MM.1S (cell line): ENCODE measurements around the gene XPO5.

Experiments used
- DNase-seq: peaks from one replicate; pipeline ENCODE4 v3.0.0-alpha.2; 2015
- H2AFZ ChIP-seq: fragments of 300-600 bp; sonication (generic); 2 replicates; pipeline ENCODE4 v1.6.0; 2016; ENCODE audit warnings: antibody characterized with exemption, low read length
- H3F3A ChIP-seq: fragments of 300-600 bp; sonication (generic); 2 replicates; pipeline ENCODE4 v1.6.1; 2016; ENCODE audit warnings: mild to moderate bottlenecking, antibody characterized with exemption, low read length, moderate library complexity, mixed read lengths; ENCODE audit not compliant: insufficient read depth
- H3K27ac ChIP-seq: fragments of 300-600 bp; sonication (generic); 2 replicates; pipeline ENCODE4 v1.5.1; 2016; ENCODE audit warnings: mild to moderate bottlenecking, low read length
- H3K27me3 ChIP-seq: fragments of 300-600 bp; sonication (generic); replicated peaks from 2 replicates; pipeline ENCODE4 v1.6.0; 2016; ENCODE audit warnings: low read length; ENCODE audit not compliant: insufficient read depth
- H3K36me3 ChIP-seq: fragments of 300-600 bp; sonication (generic); replicated peaks from 2 replicates; pipeline ENCODE4 v1.6.1; 2016; ENCODE audit warnings: mild to moderate bottlenecking, low read length, mixed read lengths; ENCODE audit not compliant: insufficient read depth
- H3K4me1 ChIP-seq: fragments of 300-600 bp; sonication (generic); 2 replicates; pipeline ENCODE4 v1.6.1; 2016; ENCODE audit warnings: low read length, mixed read lengths
- H3K4me2 ChIP-seq: fragments of 300-600 bp; sonication (generic); 2 replicates; pipeline ENCODE4 v1.6.0; 2016; ENCODE audit warnings: low read depth, low read length
- H3K4me3 ChIP-seq: fragments of 300-600 bp; sonication (generic); 2 replicates; pipeline ENCODE4 v1.5.1; 2016; ENCODE audit warnings: low read length, mixed read lengths
- H3K79me2 ChIP-seq: fragments of 300-600 bp; sonication (generic); 2 replicates; pipeline ENCODE4 v1.6.1; 2016; ENCODE audit warnings: mixed run types, low read length, mixed read lengths
- H3K9ac ChIP-seq: fragments of 300-600 bp; sonication (generic); 2 replicates; pipeline ENCODE4 v1.6.1; 2016; ENCODE audit warnings: low read length, mixed read lengths
- H3K9me2 ChIP-seq: fragments of 300-600 bp; sonication (generic); replicated peaks from 2 replicates; pipeline ENCODE4 v1.6.1; 2016; ENCODE audit warnings: mild to moderate bottlenecking, low read length, mixed read lengths; ENCODE audit not compliant: insufficient read depth
- H3K9me3 ChIP-seq: fragments of 300-600 bp; sonication (generic); replicated peaks from 2 replicates; pipeline ENCODE4 v1.6.1; 2016; ENCODE audit warnings: mild to moderate bottlenecking, low read length, mixed read lengths; ENCODE audit not compliant: insufficient read depth
- H4K20me1 ChIP-seq: fragments of 300-600 bp; sonication (generic); 2 replicates; pipeline ENCODE4 v1.6.1; 2016; ENCODE audit warnings: mild to moderate bottlenecking, low read length, moderate library complexity, mixed read lengths; ENCODE audit not compliant: insufficient read depth
- CTCF ChIP-seq: fragments of 300-600 bp; sonication (generic); IDR thresholded peaks from 2 replicates; pipeline ENCODE4 v1.5.1; 2016; ENCODE audit warnings: antibody characterized with exemption, low read length, mixed read lengths
- EZH2 ChIP-seq: fragments of 300-600 bp; sonication (generic); optimal IDR thresholded peaks from 2 replicates; pipeline ENCODE3; 2017; ENCODE audit warnings: low read depth, mild to moderate bottlenecking, antibody characterized with exemption, low read length, mixed read lengths
- EZH2phosphoT487 ChIP-seq: fragments of 300-600 bp; sonication (generic); IDR thresholded peaks from 2 replicates; pipeline ENCODE4 v1.6.1; 2018; ENCODE audit warnings: antibody characterized with exemption, low read length

XPO5 gene

GRCh38 chr6:43503443-43503842, 72.4 kb downstream of the XPO5 start:
- no peak for DNase-seq
- Histone ChIP-seq H2AFZ (no peak overlapping the region), H3K4me3 (no peak overlapping the region), H3K79me2 (no peaks in the 10 kb centered on the region), H3K4me1 (no peaks in the 10 kb centered on the region), H3K27ac (no peak overlapping the region), H3K9ac (no peak overlapping the region), H3K4me2 (no peak overlapping the region), H4K20me1 (no peaks in the 10 kb centered on the region), H3K9me2 (no peaks in the 10 kb centered on the region), H3K9me3 (no peaks in the 10 kb centered on the region), H3F3A (no peaks in the 10 kb centered on the region), H3K36me3 (0 out of 2 replicates have a peak, but pooled peaks cover 3% of the 10 kb centered on the region), H3K27me3 (no peaks in the 10 kb centered on the region)
- TF ChIP-seq EZH2phosphoT487 (no peak), EZH2 (no peak), CTCF (no peak)

DNA sequence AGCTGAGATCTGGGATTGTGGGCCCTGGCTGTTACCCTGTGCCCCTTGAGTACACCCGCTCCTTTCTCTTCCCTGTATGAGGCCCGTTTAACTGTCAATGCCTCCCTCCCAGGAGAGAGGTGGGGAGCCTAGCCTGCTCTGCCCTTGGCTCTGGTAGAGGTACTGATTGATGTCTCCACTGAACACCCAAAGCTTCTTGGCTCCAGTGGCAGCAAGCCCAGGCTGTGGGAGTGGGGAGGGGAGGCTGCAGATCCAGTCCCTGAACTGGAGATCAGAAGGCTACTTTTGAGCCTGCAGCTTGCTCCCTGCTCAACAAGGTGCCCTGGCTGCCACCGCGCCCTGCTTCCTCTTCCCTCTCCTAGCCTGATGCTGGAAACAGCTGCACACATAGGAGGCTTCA, 73.2 kb downstream of the XPO5 start:
- H3F3A ChIP-seq, result no peaks in the 10 kb centered on the region
- H2AFZ ChIP-seq, result no peak overlapping the region
- H3K9me2 ChIP-seq, result no peaks in the 10 kb centered on the region
- H3K4me1 ChIP-seq, result no peaks in the 10 kb centered on the region
- H3K36me3 ChIP-seq, result 0 out of 2 replicates have a peak, but pooled peaks cover 3% of the 10 kb centered on the region
- H3K4me3 ChIP-seq, result no peak overlapping the region
- no peaks in the 10 kb centered on the region for H3K9me3 ChIP-seq
- DNase-seq, result no peak
- no peak overlapping the region for H3K4me2 ChIP-seq
- H3K79me2 ChIP-seq, result no peaks in the 10 kb centered on the region
- H4K20me1 ChIP-seq, result no peaks in the 10 kb centered on the region
- H3K27ac ChIP-seq, result no peak overlapping the region
- no peaks in the 10 kb centered on the region for H3K27me3 ChIP-seq
- H3K9ac ChIP-seq, result no peak overlapping the region
- no peak for TF ChIP-seq EZH2phosphoT487
- TF ChIP-seq CTCF, result no peak
- TF ChIP-seq EZH2, result no peak

DNA sequence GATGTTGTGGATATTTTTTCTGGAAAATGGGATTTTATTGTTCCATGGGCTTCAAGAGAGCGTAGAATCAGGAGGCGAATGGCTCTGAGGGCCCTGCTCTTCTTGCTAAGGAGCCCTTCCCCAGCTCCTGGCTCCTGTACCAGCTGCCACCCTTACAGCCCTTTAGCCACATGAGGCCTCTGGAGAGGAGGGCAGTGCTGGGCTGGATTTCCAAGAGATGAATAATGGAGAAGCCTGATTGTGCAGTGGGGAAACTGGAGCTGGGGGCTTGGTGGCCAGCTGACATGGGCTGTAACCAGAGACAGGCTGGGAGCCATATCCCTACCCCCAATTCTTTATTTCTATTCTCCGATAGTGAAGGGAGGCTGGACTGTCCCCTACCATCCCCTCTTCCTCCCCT, 74.9 kb downstream of the XPO5 start:
- Histone ChIP-seq H2AFZ (no peak overlapping the region), H3K9me2 (no peaks in the 10 kb centered on the region), H3K4me2 (no peak overlapping the region), H3K36me3 (0 out of 2 replicates have a peak, but pooled peaks cover 3% of the 10 kb centered on the region), H3K27me3 (no peaks in the 10 kb centered on the region), H4K20me1 (no peaks in the 10 kb centered on the region), H3K9me3 (no peaks in the 10 kb centered on the region), H3K4me3 (no peak overlapping the region), H3K9ac (no peak overlapping the region), H3F3A (no peaks in the 10 kb centered on the region), H3K4me1 (no peaks in the 10 kb centered on the region), H3K79me2 (no peaks in the 10 kb centered on the region), H3K27ac (no peak overlapping the region)
- TF ChIP-seq EZH2phosphoT487, result no peak
- no peak for TF ChIP-seq CTCF
- no peak for TF ChIP-seq EZH2
- no peak for DNase-seq
